ENCODE measurements around the gene ARHGAP22. TPM values are rescaled to one million over a fixed set of nuclear protein-coding genes. Genes with fewer than 3 reads are reported as not detected.
A peak's percentile ranks its signal among the peaks of the same experiment; 100 is the strongest.

The ARHGAP22 gene
- total RNA-seq, 1 donor from 2014 or later: 6.2 TPM

DNA sequence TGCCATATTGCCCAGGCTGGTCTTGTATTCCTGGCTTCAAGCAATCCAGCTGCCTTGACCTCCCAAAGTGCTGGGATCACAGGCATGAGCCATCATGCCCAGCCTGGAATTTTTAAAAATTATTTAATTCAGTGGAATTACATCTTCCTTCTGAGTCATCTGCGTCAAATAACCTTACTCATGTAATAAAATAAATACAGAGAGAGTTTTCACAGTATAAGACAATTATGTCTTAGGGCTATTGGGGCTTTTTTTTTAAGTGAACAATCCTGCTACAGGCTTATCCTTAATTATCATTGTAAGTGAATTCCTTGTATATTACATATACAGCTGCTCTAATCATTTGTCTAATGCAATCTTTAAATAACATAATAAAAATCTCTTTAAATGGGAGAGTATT lies 190.1 kb downstream of the ARHGAP22 start:
- no peak overlapping the region for H2AFZ ChIP-seq (ENCODE audit: low read depth, low read length)
- H3K4me3 ChIP-seq (ENCODE audit: insufficient read depth, low read depth, low read length): no peak overlapping the region
- H3K36me3 ChIP-seq (ENCODE audit: insufficient read depth, low read length): peaks cover 10% of the 10 kb centered on the region
- Mint-ChIP-seq H3K4me1 (ENCODE audit: low read depth, unreplicated experiment) (peaks cover 9% of the 10 kb centered on the region), H3K4me3 (ENCODE audit: unreplicated experiment) (no peak overlapping the region), H3K27me3 (ENCODE audit: low read depth, unreplicated experiment) (no peaks in the 10 kb centered on the region), H3K36me3 (ENCODE audit: low read depth, unreplicated experiment) (peaks cover 8% of the 10 kb centered on the region), H3K9me3 (ENCODE audit: unreplicated experiment) (no peaks in the 10 kb centered on the region), H3K27ac (ENCODE audit: unreplicated experiment) (no peak overlapping the region)
- no peak overlapping the region for H3K27ac ChIP-seq (ENCODE audit: low read depth, low read length)
- no peaks in the 10 kb centered on the region for H3K4me1 ChIP-seq (ENCODE audit: insufficient read depth, low read length)
- no peak overlapping the region for H3K9ac ChIP-seq (ENCODE audit: low read length)
- H3K27me3 ChIP-seq (ENCODE audit: insufficient read depth, low read length): no peaks in the 10 kb centered on the region
- no peak overlapping the region for H3K4me2 ChIP-seq (ENCODE audit: low read length)
- TF ChIP-seq CTCF (IDR thresholded peaks at IDR 0.05; ENCODE audit: insufficient read depth, low read depth, low read length) (no peak), EZH2 (IDR thresholded peaks at IDR 0.05; ENCODE audit: insufficient read depth, low read length) (no peak)
- peak; percentile 57 for DNase-seq (ENCODE audit: low read depth)
- peaks cover 3% of the 10 kb centered on the region for H3K79me2 ChIP-seq (ENCODE audit: insufficient read depth, low read length)
- peaks cover 6% of the 10 kb centered on the region for H3K9me3 ChIP-seq (ENCODE audit: insufficient read depth, low read depth, low read length)
- peaks cover 15% of the 10 kb centered on the region for H4K20me1 ChIP-seq (ENCODE audit: insufficient read depth, low read length)
- no peak for FAIRE-seq

- peaks cover 3% of the 10 kb centered on the region for H3K79me2 ChIP-seq (ENCODE audit: insufficient read depth, low read length)
- Mint-ChIP-seq H3K27ac (ENCODE audit: unreplicated experiment) (no peak overlapping the region), H3K4me3 (ENCODE audit: unreplicated experiment) (no peak overlapping the region), H3K4me1 (ENCODE audit: low read depth, unreplicated experiment) (peaks cover 9% of the 10 kb centered on the region), H3K36me3 (ENCODE audit: low read depth, unreplicated experiment) (peaks cover 8% of the 10 kb centered on the region), H3K9me3 (ENCODE audit: unreplicated experiment) (no peaks in the 10 kb centered on the region), H3K27me3 (ENCODE audit: low read depth, unreplicated experiment) (no peaks in the 10 kb centered on the region)
- no peak for DNase-seq (ENCODE audit: low read depth)
- FAIRE-seq: no peak
- H4K20me1 ChIP-seq (ENCODE audit: insufficient read depth, low read length): peaks cover 15% of the 10 kb centered on the region
- no peak overlapping the region for H3K27ac ChIP-seq (ENCODE audit: low read depth, low read length)
- peaks cover 6% of the 10 kb centered on the region for H3K9me3 ChIP-seq (ENCODE audit: insufficient read depth, low read depth, low read length)
- no peak for TF ChIP-seq EZH2 (IDR thresholded peaks at IDR 0.05; ENCODE audit: insufficient read depth, low read length)
- TF ChIP-seq CTCF (IDR thresholded peaks at IDR 0.05; ENCODE audit: insufficient read depth, low read depth, low read length): no peak
- no peak overlapping the region for H3K4me3 ChIP-seq (ENCODE audit: insufficient read depth, low read depth, low read length)
- H3K9ac ChIP-seq (ENCODE audit: low read length): no peak overlapping the region
- no peaks in the 10 kb centered on the region for H3K4me1 ChIP-seq (ENCODE audit: insufficient read depth, low read length)
- H3K27me3 ChIP-seq (ENCODE audit: insufficient read depth, low read length): no peaks in the 10 kb centered on the region
- H3K36me3 ChIP-seq (ENCODE audit: insufficient read depth, low read length): peaks cover 10% of the 10 kb centered on the region
- H3K4me2 ChIP-seq (ENCODE audit: low read length): no peak overlapping the region
- H2AFZ ChIP-seq (ENCODE audit: low read depth, low read length): no peak overlapping the region
Observed at GRCh38 chr10:48414160-48414559, 190.7 kb downstream of the ARHGAP22 start.

GRCh38 chr10:48412933-48413332 lies 191.9 kb downstream of the ARHGAP22 start:
- no peak for TF ChIP-seq CTCF (IDR thresholded peaks at IDR 0.05; ENCODE audit: insufficient read depth, low read depth, low read length)
- FAIRE-seq (peak; percentile 9), DNase-seq (ENCODE audit: low read depth) (no peak)

More at GRCh38 chr10:48412933-48413332, 191.9 kb downstream of the ARHGAP22 start:
- Mint-ChIP-seq H3K27ac (ENCODE audit: unreplicated experiment) (no peak overlapping the region), H3K36me3 (ENCODE audit: low read depth, unreplicated experiment) (peaks cover 8% of the 10 kb centered on the region), H3K4me3 (ENCODE audit: unreplicated experiment) (no peak overlapping the region), H3K4me1 (ENCODE audit: low read depth, unreplicated experiment) (peaks cover 5% of the 10 kb centered on the region), H3K27me3 (ENCODE audit: low read depth, unreplicated experiment) (no peaks in the 10 kb centered on the region), H3K9me3 (ENCODE audit: unreplicated experiment) (no peaks in the 10 kb centered on the region)
- Histone ChIP-seq H3K9ac (ENCODE audit: low read length) (no peak overlapping the region), H3K27ac (ENCODE audit: low read depth, low read length) (no peak overlapping the region), H3K9me3 (ENCODE audit: insufficient read depth, low read depth, low read length) (peaks cover 6% of the 10 kb centered on the region), H2AFZ (ENCODE audit: low read depth, low read length) (no peak overlapping the region), H3K36me3 (ENCODE audit: insufficient read depth, low read length) (peaks cover 10% of the 10 kb centered on the region), H4K20me1 (ENCODE audit: insufficient read depth, low read length) (peaks cover 15% of the 10 kb centered on the region), H3K4me1 (ENCODE audit: insufficient read depth, low read length) (no peaks in the 10 kb centered on the region), H3K4me2 (ENCODE audit: low read length) (no peak overlapping the region), H3K79me2 (ENCODE audit: insufficient read depth, low read length) (peaks cover 3% of the 10 kb centered on the region), H3K4me3 (ENCODE audit: insufficient read depth, low read depth, low read length) (no peak overlapping the region), H3K27me3 (ENCODE audit: insufficient read depth, low read length) (no peaks in the 10 kb centered on the region)

Measured in astrocyte (in vitro differentiated cells and primary cell).